ENCODE measurements around the gene C16orf92. TPM values are rescaled to one million over a fixed set of nuclear protein-coding genes. Genes with fewer than 3 reads are reported as not detected.

The C16orf92 gene
- total RNA-seq, 1 experiment from 2014 or later, result not detected

GRCh38 chr16:30003670-30004423 lies 19.2 kb upstream of the C16orf92 start:
- ATAC-seq, result no peak
- H3K4me3 Mint-ChIP-seq, result no peak overlapping the region
- TF ChIP-seq NFYB (CRISPR knock-in tag; conservative IDR thresholded peaks at IDR 0.05; ENCODE audit: low read depth) (no peak), ZNF317 (CRISPR knock-in tag; IDR thresholded peaks at IDR 0.05; ENCODE audit: borderline replicate concordance, low read depth) (no peak), NR1H2 (CRISPR knock-in tag; IDR thresholded peaks at IDR 0.05) (no peak), ZNF263 (CRISPR knock-in tag; IDR thresholded peaks at IDR 0.05; ENCODE audit: low read depth) (no peak), PREB (CRISPR knock-in tag; IDR thresholded peaks at IDR 0.05; ENCODE audit: borderline replicate concordance) (no peak), ZNF281 (CRISPR knock-in tag; IDR thresholded peaks at IDR 0.05) (no peak), NR3C1 (CRISPR knock-in tag; conservative IDR thresholded peaks at IDR 0.05; ENCODE audit: low read depth) (no peak), ZNF671 (CRISPR knock-in tag; IDR thresholded peaks at IDR 0.05) (no peak), IRF1 (CRISPR knock-in tag; IDR thresholded peaks at IDR 0.05) (no peak), CREB1 (CRISPR knock-in tag; IDR thresholded peaks at IDR 0.05) (no peak), MLX (CRISPR knock-in tag; IDR thresholded peaks at IDR 0.05) (no peak), SMAD4 (CRISPR knock-in tag; IDR thresholded peaks at IDR 0.05) (no peak), CDX4 (CRISPR knock-in tag; IDR thresholded peaks at IDR 0.05; ENCODE audit: borderline replicate concordance) (no peak)
- ChIA-PET POLR2A (interaction anchor here (0.6 kb wide), 1 partner anchor 198 kb away, joined by 3 read pairs; the partner anchor contains the start of gene MAZ), CTCF (interaction anchor here (1.0 to 2.4 kb wide), 5 partner anchors 28 to 155 kb away, joined by 3 to 24 read pairs (median 6); partner anchors contain the start of genes ASPHD1, SEZ6L2, TAOK2 and TLCD3B)
- H3K27me3 Mint-ChIP-seq (ENCODE audit: low read depth), result no peaks in the 10 kb centered on the region
- peaks cover 9% of the 10 kb centered on the region for H3K36me3 Mint-ChIP-seq
- no peaks in the 10 kb centered on the region for H3K9me3 Mint-ChIP-seq
- peaks cover 15% of the 10 kb centered on the region for H3K4me1 Mint-ChIP-seq
- no peak overlapping the region for H3K27ac Mint-ChIP-seq
- DNase-seq (ENCODE audit: low spot score), result no peak

- Mint-ChIP-seq H3K4me3 (no peak overlapping the region), H3K9me3 (no peaks in the 10 kb centered on the region), H3K27ac (no peak overlapping the region), H3K27me3 (ENCODE audit: low read depth) (peaks cover 1% of the 10 kb centered on the region; the same call in 1 of the 2 replicates), H3K4me1 (peaks cover 19% of the 10 kb centered on the region), H3K36me3 (peaks cover 9% of the 10 kb centered on the region)
- no peak for ATAC-seq
- CTCF ChIA-PET, result interaction anchor here (0.8 to 2.4 kb wide), 5 partner anchors 28 to 105 kb away, joined by 3 to 24 read pairs (median 6); partner anchors contain the start of genes ASPHD1, SEZ6L2, TAOK2 and TLCD3B
- POLR2A ChIA-PET, result interaction anchor here (0.6 kb wide), 1 partner anchor 198 kb away, joined by 3 read pairs; the partner anchor contains the start of gene MAZ
- TF ChIP-seq SMAD3 (CRISPR knock-in tag; IDR thresholded peaks at IDR 0.05; ENCODE audit: borderline replicate concordance) (no peak), RORB (CRISPR knock-in tag; IDR thresholded peaks at IDR 0.05) (no peak), ATF2 (CRISPR knock-in tag; IDR thresholded peaks at IDR 0.05; ENCODE audit: borderline replicate concordance, low read depth) (no peak)
- no peak for DNase-seq (ENCODE audit: low spot score)
These were observed 18.6 kb upstream of the C16orf92 start for GRCh38 chr16:30004424-30004776.
